Urothelium cell line (cell line): ENCODE measurements around the gene ACTR1A.
"Not testable (repeated sequence)": the region's sequence is repeated elsewhere in the genome, so short reads cannot be mapped to it uniquely, and the experiment has no call there.

Experiments used
- DNase-seq: peaks from one replicate; pipeline ENCODE4 v3.0.0; 2011; ENCODE audit warnings: low spot score, mixed read lengths
- FAIRE-seq: peaks from 2 replicates; lab custom pipeline; 2011; peaks lifted over from hg19 to GRCh38; lab: Jason Lieb, UNC

ACTR1A gene

GRCh38 chr10:102517553-102517952 is 15.0 kb upstream of the ACTR1A start:
- FAIRE-seq: no peak

GRCh38 chr10:102515724-102516123 is 13.2 kb upstream of the ACTR1A start:
- DNase-seq: no peak
- no peak for FAIRE-seq

More at GRCh38 chr10:102517553-102517952, 15.0 kb upstream of the ACTR1A start:
- no peak for DNase-seq

DNA sequence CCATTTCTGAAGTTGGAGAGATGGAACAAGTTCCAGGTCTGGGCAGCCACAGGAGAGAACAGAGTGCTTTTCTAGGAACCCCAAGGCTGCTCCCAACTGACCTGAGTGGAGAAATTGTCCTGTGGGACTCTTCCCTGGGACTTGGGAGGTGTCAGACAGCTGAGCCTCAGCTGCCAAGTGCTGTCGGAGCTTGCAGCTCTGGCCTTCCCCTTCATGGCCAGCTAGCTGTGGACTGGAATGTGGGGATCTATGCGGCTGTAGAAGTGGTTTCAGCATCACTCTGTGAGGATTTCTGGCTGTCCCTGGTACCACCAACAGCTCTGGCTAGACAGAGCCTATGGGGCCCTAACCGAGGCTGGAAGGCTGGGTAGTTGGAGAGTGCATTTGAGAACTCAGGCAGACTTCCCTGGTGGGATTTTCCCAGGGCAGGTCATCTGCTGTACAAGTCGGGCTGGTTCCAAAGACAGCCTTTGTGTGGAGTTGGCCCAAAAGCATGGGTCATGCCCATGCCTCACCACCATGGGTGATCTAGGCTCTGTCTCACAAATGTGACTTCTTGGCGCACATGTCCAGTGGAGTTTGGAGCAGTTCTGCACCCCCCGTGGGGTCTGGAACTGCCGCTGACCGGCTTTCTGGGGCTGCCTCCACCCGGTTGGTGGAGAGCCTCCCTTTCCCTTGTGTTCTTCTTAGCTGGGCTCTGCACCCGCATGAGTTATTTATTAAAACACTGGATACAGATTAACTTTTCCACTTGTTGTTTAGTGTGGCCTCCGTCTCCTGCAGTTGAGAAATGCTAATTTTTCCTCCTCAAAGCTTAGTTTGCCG is 12.2 kb upstream of the ACTR1A start:
- FAIRE-seq (no peak), DNase-seq (no peak)

DNA sequence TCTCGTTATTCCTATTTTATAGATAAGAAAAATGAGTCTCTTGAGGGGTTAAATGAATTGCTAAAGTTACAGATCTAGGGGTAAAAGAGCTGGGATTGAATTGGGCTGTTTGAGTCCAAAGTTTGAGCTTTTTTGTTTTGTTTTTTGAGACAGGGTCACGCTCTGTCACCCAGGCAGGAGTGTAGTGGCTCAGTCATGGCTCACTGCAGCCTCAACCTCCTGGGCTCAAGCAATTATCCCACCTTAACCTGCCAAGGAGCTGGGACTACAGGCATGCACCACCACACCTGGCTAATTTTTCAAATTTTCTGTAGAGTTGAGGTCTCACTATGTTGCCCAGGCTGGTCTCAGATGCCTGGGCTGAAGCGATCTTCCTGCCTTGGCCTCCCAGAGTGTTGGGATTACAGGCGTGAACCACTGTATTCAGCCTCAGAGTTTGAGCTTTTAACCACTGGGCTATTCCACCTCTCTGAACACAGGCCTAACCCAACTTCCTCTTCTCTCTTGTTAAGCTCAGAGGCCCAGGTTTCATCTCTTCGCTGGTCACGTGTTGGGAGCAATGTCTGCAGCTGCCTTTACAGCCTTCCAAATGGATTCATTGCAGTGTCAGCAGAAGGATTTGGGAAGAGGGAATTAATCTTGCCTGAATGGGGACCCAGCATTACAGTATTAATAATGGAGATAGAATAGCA is 9.2 kb upstream of the ACTR1A start:
- DNase-seq: no peak
- no peak for FAIRE-seq

- DNase-seq (no peak), FAIRE-seq (no peak)
Observed at GRCh38 chr10:102509387-102509786, 6.9 kb upstream of the ACTR1A start.

- DNase-seq (no peak), FAIRE-seq (no peak)
Observed at GRCh38 chr10:102508506-102508905, 6.0 kb upstream of the ACTR1A start.

DNA sequence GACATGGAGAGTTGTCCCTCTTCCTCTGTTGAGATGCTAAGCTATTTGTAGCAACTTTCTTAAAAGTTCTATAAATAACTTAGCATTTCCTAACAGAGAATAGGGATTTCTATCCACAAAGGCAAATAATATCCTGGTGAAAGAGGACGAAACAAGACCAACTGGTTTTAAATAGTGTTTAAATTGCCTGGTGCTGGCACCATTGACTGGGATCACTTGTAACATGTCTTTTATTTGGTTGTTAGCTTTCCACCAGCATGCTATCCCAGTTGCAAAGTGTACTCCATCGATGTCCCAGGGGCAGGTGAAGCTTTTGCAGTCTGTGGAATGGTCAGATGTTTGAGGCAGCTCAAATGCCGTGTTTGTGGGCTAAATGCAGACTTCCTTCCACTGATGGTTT is 5.0 kb upstream of the ACTR1A start:
- FAIRE-seq: no peak

DNA sequence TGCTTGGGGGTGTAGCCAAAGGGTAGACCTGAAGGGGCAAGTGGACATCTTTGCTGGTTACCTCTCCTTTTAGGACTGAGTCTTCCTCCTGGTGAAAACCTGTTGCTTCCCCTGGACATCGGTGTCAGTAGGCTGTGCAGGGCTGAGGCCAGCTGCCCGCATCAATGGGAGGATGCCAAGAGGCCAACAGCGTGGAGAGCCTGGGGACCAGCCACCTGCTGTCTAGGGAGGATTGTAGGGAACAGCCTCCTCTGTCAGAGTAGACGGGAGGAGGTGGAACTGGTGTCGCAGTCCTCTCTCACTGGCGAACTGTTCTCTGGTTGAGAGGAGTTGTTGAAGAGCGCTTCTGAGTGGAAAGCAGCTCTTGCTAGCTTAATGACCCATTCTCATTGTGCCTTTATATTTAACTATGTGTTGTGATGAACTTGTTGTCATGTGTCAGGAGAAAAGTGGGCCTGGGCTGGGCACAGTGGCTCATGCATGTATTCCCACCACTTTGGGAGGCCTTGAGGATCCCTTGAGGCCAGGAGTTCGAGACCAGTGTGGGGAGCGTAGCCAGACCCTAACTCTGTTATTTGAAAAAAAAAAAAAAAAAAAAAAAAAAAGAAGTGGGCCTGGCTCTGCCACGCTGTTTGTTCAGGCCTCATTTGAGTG is 3.1 kb upstream of the ACTR1A start:
- FAIRE-seq: no peak
- no peak for DNase-seq

More for the DNA sequence above, 5.0 kb upstream of the ACTR1A start:
- DNase-seq: no peak

DNA sequence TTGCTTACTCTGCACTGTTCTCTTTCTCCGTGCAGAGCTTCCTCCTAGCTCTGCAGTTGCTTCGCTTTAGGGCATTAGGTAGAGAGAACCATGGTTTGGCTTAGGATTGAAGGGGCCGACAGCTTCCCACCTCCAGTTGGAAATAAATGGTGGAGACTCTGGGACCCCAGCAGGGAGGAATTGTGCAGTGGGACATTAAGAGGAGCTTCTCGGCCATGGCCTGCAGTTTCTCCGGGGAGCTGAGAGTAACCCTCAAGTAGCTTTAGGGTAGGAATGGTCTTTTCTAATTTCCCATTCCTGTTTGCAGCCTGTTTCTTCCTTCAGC is 2.4 kb upstream of the ACTR1A start:
- FAIRE-seq: no peak

DNA sequence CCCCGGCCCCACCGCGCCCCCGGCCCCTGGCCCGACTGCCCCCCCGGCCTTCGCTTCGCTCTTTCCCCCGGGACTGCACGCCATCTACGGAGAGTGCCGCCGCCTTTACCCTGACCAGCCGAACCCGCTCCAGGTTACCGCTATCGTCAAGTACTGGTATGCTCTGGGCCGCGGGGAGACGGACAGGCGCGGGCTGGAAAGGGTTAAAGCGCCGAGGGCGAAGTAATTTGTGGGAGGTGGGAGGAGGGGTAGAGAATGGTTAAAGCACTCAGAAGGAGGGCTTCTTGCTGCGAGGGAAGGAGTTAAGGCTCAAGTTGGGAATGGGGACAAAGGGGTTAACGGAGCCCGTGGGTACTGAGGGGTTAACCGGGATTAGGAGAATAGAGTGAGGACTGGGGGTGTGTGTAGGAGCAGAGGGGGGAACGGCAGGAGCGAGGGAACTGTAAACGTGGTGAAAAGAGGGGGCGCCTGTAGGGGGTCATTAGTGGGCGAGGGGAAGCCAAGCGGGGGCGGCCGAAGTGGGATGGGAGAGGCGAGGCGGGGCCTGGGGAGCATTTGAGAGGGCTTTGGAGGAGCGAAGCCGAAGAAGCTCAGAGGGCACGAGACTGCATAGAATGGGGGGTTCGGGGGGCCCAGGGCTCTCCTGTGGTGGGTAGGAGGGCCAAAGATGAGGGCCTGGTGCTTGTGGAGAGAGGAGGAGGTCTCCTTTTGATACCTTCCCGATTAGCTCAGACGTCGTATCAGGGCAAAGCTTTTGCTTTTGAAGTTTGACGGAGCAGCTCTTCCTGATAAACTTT is 1.9 kb upstream of the ACTR1A start:
- no peak for FAIRE-seq

More for the DNA sequence above, 2.4 kb upstream of the ACTR1A start:
- DNase-seq: no peak

GRCh38 chr10:102503264-102504178 is 1.0 kb upstream of the ACTR1A start, which contains the start of gene SUFU:
SUFU (plus strand) TSS chr10:102503972; CDS start chr10:102504153, 181 bp downstream.
- DNase-seq (peak; percentile 98), FAIRE-seq (peak; percentile 32)

More for the DNA sequence above, 1.9 kb upstream of the ACTR1A start:
- no peak for DNase-seq

GRCh38 chr10:102502029-102502336 is 529 bp downstream of the ACTR1A start:
- FAIRE-seq: no peak
- DNase-seq: peak; percentile 99

DNA sequence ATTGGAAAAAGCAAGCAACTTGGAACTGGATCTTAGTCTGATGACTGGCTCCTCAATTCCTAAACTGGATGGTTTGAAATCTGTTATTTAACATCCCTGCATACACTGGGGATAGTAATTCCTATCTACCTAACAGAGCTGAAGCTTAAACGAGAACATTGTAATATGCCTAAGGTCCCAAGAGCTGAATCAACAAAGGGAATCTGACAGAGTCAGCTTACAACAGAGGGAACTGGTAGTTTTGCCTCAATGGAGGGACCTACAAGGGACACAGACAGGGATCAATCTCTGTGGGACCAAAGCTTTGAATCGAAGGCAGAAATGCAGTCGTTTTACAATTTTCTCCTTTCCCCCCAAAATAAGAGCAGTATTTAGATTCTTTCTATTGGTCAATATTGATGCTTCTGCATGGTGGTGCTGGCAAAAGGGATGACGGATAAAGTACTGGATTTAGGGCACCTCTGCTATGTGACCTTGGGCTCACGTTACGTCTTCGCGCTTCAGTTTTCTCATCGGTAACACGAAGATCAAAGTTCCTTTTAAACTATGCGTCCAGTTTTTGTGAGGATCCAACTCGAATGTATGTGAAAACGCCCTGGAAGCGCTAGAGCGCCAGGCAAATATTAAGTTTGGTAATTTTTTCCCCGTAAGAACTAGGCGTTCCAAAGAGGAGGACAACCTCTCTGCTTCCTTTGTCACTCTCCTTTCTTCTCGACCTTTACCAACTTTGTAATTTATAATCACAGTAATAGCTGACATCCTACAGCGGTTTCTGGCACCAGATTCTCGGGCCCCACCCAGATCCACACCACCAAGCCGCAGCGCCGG is 1.1 kb downstream of the ACTR1A start:
- no peak for DNase-seq

GRCh38 chr10:102500686-102501085 is 1.8 kb downstream of the ACTR1A start:
- not testable (repeated sequence) for FAIRE-seq, DNase-seq

More for the DNA sequence above, 1.1 kb downstream of the ACTR1A start:
- FAIRE-seq: no peak

DNA sequence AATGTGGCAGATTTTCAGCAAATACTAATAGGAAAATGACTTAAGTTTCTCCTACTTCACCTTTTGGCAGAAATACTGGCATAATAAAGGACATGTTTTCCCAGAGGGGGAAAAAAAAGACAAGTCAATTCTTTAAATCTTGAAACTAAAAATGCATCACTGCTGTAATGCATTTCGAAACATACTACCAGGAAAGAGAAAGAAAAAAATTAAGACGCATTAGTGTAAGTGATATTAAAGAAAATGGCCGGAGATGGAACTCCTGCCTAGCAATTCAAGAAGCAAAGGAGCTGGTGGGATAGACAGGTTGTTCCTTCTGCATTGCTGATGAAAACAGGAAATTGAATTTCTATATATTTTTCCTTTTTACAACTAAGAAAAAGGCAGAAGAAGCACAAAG is 3.2 kb downstream of the ACTR1A start:
- DNase-seq: no peak
- no peak for FAIRE-seq

GRCh38 chr10:102497545-102497944 is 5.0 kb downstream of the ACTR1A start:
- DNase-seq (no peak), FAIRE-seq (no peak)

- DNase-seq (no peak), FAIRE-seq (no peak)
Observed at GRCh38 chr10:102493771-102494170, 8.7 kb downstream of the ACTR1A start.

DNA sequence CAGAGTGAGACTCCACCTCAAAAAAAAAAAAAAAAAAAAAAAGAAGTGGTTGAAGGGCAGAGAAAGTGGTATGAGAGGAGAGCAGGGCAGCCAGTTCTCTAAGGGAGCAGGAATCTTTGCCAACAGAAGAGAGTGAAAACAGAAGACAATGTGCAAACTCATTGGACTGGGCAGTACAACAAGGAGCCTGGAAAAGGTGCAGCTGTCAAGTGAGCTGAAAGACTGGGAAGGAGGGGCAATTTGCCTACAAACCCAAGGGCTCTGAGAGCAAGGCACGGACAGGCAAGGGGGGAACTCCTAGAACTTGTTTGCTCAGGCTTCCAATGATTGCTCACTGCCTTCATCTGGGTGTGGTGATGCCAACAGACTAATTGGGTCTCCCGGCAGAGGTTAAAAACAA is 9.5 kb downstream of the ACTR1A start:
- no peak for FAIRE-seq
- DNase-seq: no peak

- no peak for FAIRE-seq
- DNase-seq: no peak
Observed at GRCh38 chr10:102492344-102492939, 10.1 kb downstream of the ACTR1A start.
